Testis (tissue), 3 donors: Measurements from ENCODE around the gene GNPTG. TPM values are rescaled to one million over a fixed set of nuclear protein-coding genes. Genes with fewer than 3 reads are reported as not detected.
A peak's percentile ranks its signal among the peaks of the same experiment; 100 is the strongest.

ENCODE experiments used
- DNase-seq: peaks from one replicate; pipeline ENCODE4 v3.0.0-alpha.2; 2019
- H3K27ac ChIP-seq, 2 donors: fragments of 200-600 bp; sonication (generic); one replicate each; pipeline ENCODE4 v1.5.1; 2019
- H3K27me3 ChIP-seq: fragments of 200-600 bp; sonication (generic); one replicate; pipeline ENCODE4 v1.5.1; 2019
- H3K36me3 ChIP-seq: fragments of 200-600 bp; sonication (generic); one replicate; pipeline ENCODE4 v1.5.1; 2017; ENCODE audit warnings: low read depth; ENCODE audit errors: missing control alignments
- H3K4me1 ChIP-seq: fragments of 200-600 bp; sonication (generic); one replicate; pipeline ENCODE4 v1.5.1; 2019
- H3K4me3 ChIP-seq, 2 donors: fragments of 200-600 bp; sonication (generic); one replicate each; pipeline ENCODE4 v1.5.1; 2017 to 2019
- H3K9me3 ChIP-seq: fragments of 200-600 bp; sonication (generic); one replicate; pipeline ENCODE4 v1.5.1; 2017
- CTCF ChIP-seq, 3 experiments: fragments of 450-650 bp in 2 of 3; fragments of 200-600 bp in 1 of 3; sonication (generic) in 1 of 3; IDR thresholded peaks; one replicate each; pipeline ENCODE4 v1.5.1; 2016 to 2019; ENCODE audit warnings: antibody characterized with exemption in 3 of 3, mild to moderate bottlenecking in 2 of 3, moderate library complexity in 1 of 3
- POLR2A ChIP-seq: fragments of 450-650 bp; IDR thresholded peaks from one replicate; pipeline ENCODE4 v1.6.1; 2017; ENCODE audit warnings: antibody characterized with exemption, mild to moderate bottlenecking, moderate library complexity
- WGBS, 2 donors: methylation state at CpG; one replicate each; pipeline ENCODE4 v1.1.5; 2018; 5-methylcytosine and 5-hydroxymethylcytosine counted together
- intact Hi-C: fragments of 100-400 bp; cut with DNase I; formaldehyde crosslinking; loops from one replicate; pipeline ENCODE4 v1.15.1; 2023; ENCODE audit warnings: low total_unique reads
- polyA plus RNA-seq: library from polyadenylated mRNA; stranded (reverse); fragments of 350-450 nt; fragmentation: Illumina TruSeq; extraction: RNeasy Lipid Tissue Mini Kit (QIAGEN cat#74804); gene quantifications from one replicate; pipeline ENCODE4 v1.2.3, GENCODE V29; 2014; ENCODE audit warnings: low read depth, low replicate concordance; ENCODE audit not compliant: insufficient read depth
- total RNA-seq, 2 donors: library from RNA; depleted of rRNA; stranded (reverse); fragments of >200 nt; gene quantifications; one replicate each; pipeline ENCODE4 v1.2.3, GENCODE V29; 2016

GNPTG gene
- total and polyA plus RNA-seq, 3 donors from 2014 or later = 67.8 to 150 (median 106) TPM

- no peak overlapping the region for H3K4me3 ChIP-seq
- no peak for DNase-seq
- 71 to 89% methylated on average over 5 to 30 of the region's 36 CpGs for WGBS, 2 donors
- no peaks in the 10 kb centered on the region for H3K9me3 ChIP-seq
- TF ChIP-seq POLR2A (no peak), CTCF (IDR thresholded peaks at IDR 0.05) (no peak)
- no peaks in the 10 kb centered on the region for H3K27me3 ChIP-seq
- intact Hi-C loops = no loop called here
- peaks cover 20% of the 10 kb centered on the region for H3K4me1 ChIP-seq
- no peak overlapping the region for H3K27ac ChIP-seq
- H3K36me3 ChIP-seq = no peaks in the 10 kb centered on the region
Measured at GRCh38 chr16:1340730-1341494, 10.8 kb upstream of the GNPTG start.

- 87 to 89% methylated on average over 3 to 39 of the region's 39 CpGs for WGBS, 2 donors
- H3K9me3 ChIP-seq = no peaks in the 10 kb centered on the region
- no peaks in the 10 kb centered on the region for H3K36me3 ChIP-seq
- no peak overlapping the region for H3K4me3 ChIP-seq
- H3K27ac ChIP-seq = no peak overlapping the region
- no peak for DNase-seq
- TF ChIP-seq CTCF (IDR thresholded peaks at IDR 0.05) = no peak
- no peak for TF ChIP-seq POLR2A
- H3K27me3 ChIP-seq = no peaks in the 10 kb centered on the region
- H3K4me1 ChIP-seq = peaks cover 20% of the 10 kb centered on the region
- intact Hi-C loops = no loop called here
Measured at GRCh38 chr16:1341495-1342420, 10.0 kb upstream of the GNPTG start.

- peak; percentile 98 for DNase-seq
- Histone ChIP-seq H3K36me3 (no peaks in the 10 kb centered on the region), H3K4me3 (peak overlapping the region; percentile 8 to 15), H3K27me3 (no peaks in the 10 kb centered on the region), H3K27ac (no peak overlapping the region), H3K9me3 (no peaks in the 10 kb centered on the region), H3K4me1 (peaks cover 20% of the 10 kb centered on the region)
- intact Hi-C loops = no loop called here
- TF ChIP-seq CTCF (IDR thresholded peaks at IDR 0.05) (no peak), POLR2A (no peak)
- 6 to 10% methylated on average over 23 to 42 of the region's 49 CpGs for WGBS, 2 donors
Measured at GRCh38 chr16:1342526-1343427, 9.0 kb upstream of the GNPTG start.

- Histone ChIP-seq H3K4me1 (peaks cover 20% of the 10 kb centered on the region), H3K36me3 (no peaks in the 10 kb centered on the region), H3K4me3 (peak overlapping the region; percentile 8 to 15), H3K9me3 (no peaks in the 10 kb centered on the region), H3K27me3 (no peaks in the 10 kb centered on the region), H3K27ac (no peak overlapping the region)
- intact Hi-C loops = no loop called here
- TF ChIP-seq CTCF (IDR thresholded peaks at IDR 0.05) (no peak), POLR2A (no peak)
- DNase-seq = peak; percentile 46
- 21 to 32% methylated on average over 6 to 44 of the region's 44 CpGs for WGBS, 2 donors
Measured at GRCh38 chr16:1343428-1344242, 8.1 kb upstream of the GNPTG start.
